HuH-7 (cell line): Measurements from ENCODE around the gene SMAP1.

Experiments
- DNase-seq: peaks from one replicate; pipeline ENCODE4 v3.0.0; 2011; ENCODE audit warnings: low spot score

The SMAP1 gene

GRCh38 chr6:70684794-70685493 lies 17.3 kb downstream of the SMAP1 start:
- DNase-seq: no peak

- no peak for DNase-seq
Observed at GRCh38 chr6:70685494-70686180, 18.0 kb downstream of the SMAP1 start.

- DNase-seq: no peak
Observed at GRCh38 chr6:70686548-70687133, 19.0 kb downstream of the SMAP1 start.

- DNase-seq: no peak
Observed at GRCh38 chr6:70693887-70694286, 26.2 kb downstream of the SMAP1 start.

- no peak for DNase-seq
Observed at GRCh38 chr6:70694371-70694770, 26.7 kb downstream of the SMAP1 start.

- DNase-seq: no peak
Observed at GRCh38 chr6:70700922-70701876, 33.5 kb downstream of the SMAP1 start.

GRCh38 chr6:70705772-70706171 lies 38.1 kb downstream of the SMAP1 start:
- no peak for DNase-seq

GRCh38 chr6:70706491-70707123 lies 38.9 kb downstream of the SMAP1 start:
- DNase-seq: no peak

GRCh38 chr6:70707893-70708292 lies 40.2 kb downstream of the SMAP1 start:
- no peak for DNase-seq

GRCh38 chr6:70708448-70708847 lies 40.8 kb downstream of the SMAP1 start:
- no peak for DNase-seq

- no peak for DNase-seq
Observed at GRCh38 chr6:70709826-70710225, 42.1 kb downstream of the SMAP1 start.

- no peak for DNase-seq
Observed at GRCh38 chr6:70714716-70715257, 47.1 kb downstream of the SMAP1 start.

- DNase-seq: no peak
Observed at GRCh38 chr6:70717038-70717801, 49.5 kb downstream of the SMAP1 start.

- DNase-seq: no peak
Observed at GRCh38 chr6:70724524-70724923, 56.8 kb downstream of the SMAP1 start.

GRCh38 chr6:70725817-70726415 lies 58.2 kb downstream of the SMAP1 start:
- no peak for DNase-seq

- no peak for DNase-seq
Observed at GRCh38 chr6:70734381-70734780, 66.7 kb downstream of the SMAP1 start.

GRCh38 chr6:70734979-70735378 lies 67.3 kb downstream of the SMAP1 start:
- no peak for DNase-seq

- no peak for DNase-seq
Observed at GRCh38 chr6:70735513-70735912, 67.8 kb downstream of the SMAP1 start.

GRCh38 chr6:70738028-70738427 lies 70.3 kb downstream of the SMAP1 start:
- DNase-seq: no peak

- DNase-seq: no peak
Observed at GRCh38 chr6:70739534-70739933, 71.9 kb downstream of the SMAP1 start.
